Glomerular visceral epithelial cell (primary cell): ENCODE data around the gene CDKN1C.

Source experiments
- DNase-seq: peaks from one replicate; pipeline ENCODE4 v3.0.0-alpha.2; 2016; ENCODE audit errors: extremely low spot score

Gene CDKN1C

GRCh38 chr11:2870460-2870859 is 15.1 kb downstream of the CDKN1C start:
- DNase-seq = no peak

GRCh38 chr11:2869561-2870427 is 15.8 kb downstream of the CDKN1C start:
- DNase-seq = no peak

- no peak for DNase-seq
These were observed 16.4 kb downstream of the CDKN1C start for GRCh38 chr11:2869134-2869526.

GRCh38 chr11:2868506-2869133 is 17.0 kb downstream of the CDKN1C start:
- DNase-seq = no peak

GRCh38 chr11:2867722-2868505 is 17.7 kb downstream of the CDKN1C start:
- no peak for DNase-seq

- DNase-seq = no peak
These were observed 18.4 kb downstream of the CDKN1C start for GRCh38 chr11:2867142-2867541.

GRCh38 chr11:2865922-2866577 is 19.5 kb downstream of the CDKN1C start:
- no peak for DNase-seq

- no peak for DNase-seq
These were observed 20.7 kb downstream of the CDKN1C start for GRCh38 chr11:2864901-2865300.

- DNase-seq = no peak
These were observed 22.3 kb downstream of the CDKN1C start for GRCh38 chr11:2863276-2863618.

GRCh38 chr11:2862395-2863275 is 22.9 kb downstream of the CDKN1C start:
- no peak for DNase-seq

- peak; percentile 77 for DNase-seq
These were observed 24.9 kb downstream of the CDKN1C start for GRCh38 chr11:2860636-2861035.

GRCh38 chr11:2859699-2860037 is 25.9 kb downstream of the CDKN1C start:
- no peak for DNase-seq

GRCh38 chr11:2858995-2859698 is 26.4 kb downstream of the CDKN1C start:
- DNase-seq = no peak

- DNase-seq = no peak
These were observed 27.7 kb downstream of the CDKN1C start for GRCh38 chr11:2857918-2858317.

GRCh38 chr11:2857276-2857675 is 28.3 kb downstream of the CDKN1C start:
- DNase-seq = no peak

GRCh38 chr11:2855162-2855561 is 30.4 kb downstream of the CDKN1C start:
- DNase-seq = no peak

- DNase-seq = no peak
These were observed 31.5 kb downstream of the CDKN1C start for GRCh38 chr11:2853997-2854560.

GRCh38 chr11:2853401-2853800 is 32.2 kb downstream of the CDKN1C start:
- DNase-seq = no peak

- DNase-seq = no peak
These were observed 35.4 kb downstream of the CDKN1C start for GRCh38 chr11:2849994-2850770.
